GM12878 (cell line): ENCODE data around the gene CBS. TPM values are rescaled to one million over a fixed set of nuclear protein-coding genes. Genes with fewer than 3 reads are reported as not detected.

Experiments used
- ATAC-seq: fragments of 200-7000 bp; cut with Tn5 transposase; 3 replicates; pipeline ENCODE4 v1.9.1; 2020; ENCODE audit warnings: mild to moderate bottlenecking, moderate library complexity
- BruUV-seq: library from RNA; stranded (reverse); fragments of 400-500 nt; replicated peaks from 2 replicates; lab custom pipeline; 2021; lab: Mats Ljungman, UMichigan
- CTCF ChIA-PET: fragments of 300-600 bp; sonication (Branson Sonifier 250); formaldehyde crosslinking; extraction: SDS; loops from one replicate; lab custom pipeline; 2021; ENCODE audit warnings: inconsistent platforms; lab: Yijun Ruan, JAX
- POLR2A ChIA-PET: fragments of 350-600 bp; formaldehyde crosslinking; extraction: SDS; loops from one replicate; lab custom pipeline; 2021; ENCODE audit warnings: inconsistent platforms; lab: Charles Lee
- RAD21 ChIA-PET: fragments of 300-600 bp; sonication (Branson Sonifier 250); formaldehyde crosslinking; loops from one replicate; lab custom pipeline; 2023; ENCODE audit warnings: antibody characterized with exemption; ENCODE audit not compliant: unreplicated experiment; lab: Charles Lee
- SMC1A ChIA-PET: fragments of 300-600 bp; sonication (Branson Sonifier 250); formaldehyde crosslinking; loops from one replicate; lab custom pipeline; 2023; ENCODE audit not compliant: unreplicated experiment, uncharacterized antibody; lab: Charles Lee
- DNase-seq: peaks from one replicate; pipeline ENCODE4 v3.0.0-alpha.2; 2011; ENCODE audit warnings: low read depth, low spot score
- FAIRE-seq: peaks from 3 replicates; lab custom pipeline; 2011; peaks lifted over from hg19 to GRCh38; lab: Jason Lieb, UNC
- H2AFZ ChIP-seq: 2 replicates; pipeline ENCODE4 v1.6.0; 2011; ENCODE audit warnings: low read depth, low read length, control low read depth; ENCODE audit not compliant: control insufficient read depth
- H3K27ac ChIP-seq: 2 replicates; pipeline ENCODE4 v1.5.1; 2011; ENCODE audit warnings: control low read depth; ENCODE audit not compliant: control insufficient read depth, insufficient read depth
- H3K27me3 ChIP-seq, 2 experiments: replicated peaks in 1 of 2; 2 replicates each; pipeline versions ENCODE4 v1.6.0 to v1.6.1; 2011; ENCODE audit warnings: low read length in 1 of 2; ENCODE audit not compliant: control insufficient read depth in 2 of 2, insufficient read depth in 2 of 2
- H3K36me3 ChIP-seq, 2 experiments: 2 replicates each; pipeline ENCODE4 v1.5.1; 2011; ENCODE audit warnings: low read length in 1 of 2; ENCODE audit not compliant: control insufficient read depth in 2 of 2, insufficient read depth in 2 of 2
- H3K4me1 ChIP-seq: 2 replicates; pipeline ENCODE4 v1.6.1; 2011; ENCODE audit warnings: mild to moderate bottlenecking, low read length, moderate library complexity, mixed read lengths; ENCODE audit not compliant: control insufficient read depth, insufficient read depth
- H3K4me2 ChIP-seq: 2 replicates; pipeline ENCODE4 v1.6.0; 2011; ENCODE audit warnings: control low read depth; ENCODE audit not compliant: control insufficient read depth, insufficient read depth
- H3K4me3 ChIP-seq: fragments of 200-600 bp; sonication (generic); 2 replicates; pipeline ENCODE4 v1.5.1; 2016
- H3K79me2 ChIP-seq: 2 replicates; pipeline ENCODE4 v1.6.0; 2011; ENCODE audit warnings: low read length; ENCODE audit not compliant: control insufficient read depth, insufficient read depth
- H3K9ac ChIP-seq: 2 replicates; pipeline ENCODE4 v1.8.0; 2011; ENCODE audit warnings: low read length, control low read depth, mixed read lengths; ENCODE audit not compliant: control insufficient read depth, insufficient read depth
- H3K9me3 ChIP-seq: replicated peaks from 3 replicates; pipeline ENCODE4 v1.5.1; 2011; ENCODE audit warnings: mild to moderate bottlenecking, low read length; ENCODE audit not compliant: control insufficient read depth, insufficient read depth
- H4K20me1 ChIP-seq: 2 replicates; pipeline ENCODE4 v1.6.0; 2011; ENCODE audit not compliant: control insufficient read depth, insufficient read depth
- CHD1 ChIP-seq: IDR thresholded peaks from 2 replicates; pipeline ENCODE4 v1.6.1; 2012; ENCODE audit warnings: low read depth, low read length, improper control_type of control experiment
- FOXK2 ChIP-seq: fragments of 450-650 bp; IDR thresholded peaks from 2 replicates; pipeline ENCODE4 v1.6.1; 2017; ENCODE audit warnings: mild to moderate bottlenecking, moderate library complexity
- HDGF ChIP-seq: fragments of 450-650 bp; IDR thresholded peaks from 2 replicates; pipeline ENCODE4 v1.6.1; 2016; ENCODE audit warnings: antibody characterized with exemption
- IKZF1 ChIP-seq: fragments of 450-650 bp; conservative IDR thresholded peaks from 2 replicates; pipeline ENCODE4 v1.6.1; 2017; ENCODE audit warnings: antibody characterized with exemption, mild to moderate bottlenecking
- KAT2A ChIP-seq: conservative IDR thresholded peaks from 2 replicates; pipeline ENCODE4 v1.6.1; 2011; ENCODE audit warnings: low read depth, low read length; ENCODE audit not compliant: control insufficient read depth
- LARP7 ChIP-seq: fragments of 450-650 bp; IDR thresholded peaks from 2 replicates; pipeline ENCODE4 v1.6.1; 2017; ENCODE audit warnings: mild to moderate bottlenecking
- MEF2B ChIP-seq: fragments of 450-650 bp; IDR thresholded peaks from 2 replicates; pipeline ENCODE4 v1.6.1; 2018; ENCODE audit warnings: mild to moderate bottlenecking, moderate library complexity; ENCODE audit not compliant: partially characterized antibody, poor library complexity, severe bottlenecking
- MYC ChIP-seq: IDR thresholded peaks from 2 replicates; pipeline ENCODE4 v1.6.1; 2011; ENCODE audit warnings: mild to moderate bottlenecking, low read length, moderate library complexity, inconsistent platforms; ENCODE audit not compliant: insufficient read depth, insufficient replicate concordance, insufficient read length, severe bottlenecking
- NRF1 ChIP-seq: conservative IDR thresholded peaks from 2 replicates; pipeline ENCODE4 v1.6.1; 2011; ENCODE audit warnings: mild to moderate bottlenecking, low read depth, low read length, improper control_type of control experiment
- SMARCA5 ChIP-seq: fragments of 450-650 bp; IDR thresholded peaks from 2 replicates; pipeline ENCODE4 v1.6.1; 2017; ENCODE audit warnings: mild to moderate bottlenecking
- SPI1 ChIP-seq: IDR thresholded peaks from 2 replicates; pipeline ENCODE4 v1.6.1; 2011; ENCODE audit warnings: low read depth, mild to moderate bottlenecking, low read length, moderate library complexity, borderline replicate concordance; ENCODE audit not compliant: insufficient read depth
- SREBF1 ChIP-seq: IDR thresholded peaks from 2 replicates; pipeline ENCODE4 v1.6.1; 2012; ENCODE audit warnings: mild to moderate bottlenecking, low read length
- SRF ChIP-seq, 2 experiments: IDR thresholded peaks; 2 replicates each; pipeline ENCODE4 v1.6.1; 2011; ENCODE audit warnings: low read depth in 2 of 2, low read length in 2 of 2, mild to moderate bottlenecking in 1 of 2, moderate library complexity in 1 of 2
- TBL1XR1 ChIP-seq: IDR thresholded peaks from 2 replicates; pipeline ENCODE4 v1.6.1; 2012; ENCODE audit warnings: low read depth, low read length, improper control_type of control experiment
- ZBTB11 ChIP-seq: fragments of 450-650 bp; formaldehyde crosslinking; IDR thresholded peaks from 2 replicates; pipeline ENCODE4 v1.5.0; 2022; ENCODE audit warnings: mild to moderate bottlenecking, missing genetic modification characterization
- ZNF207 ChIP-seq: fragments of 450-650 bp; IDR thresholded peaks from 2 replicates; pipeline ENCODE4 v1.6.1; 2014; ENCODE audit warnings: antibody characterized with exemption, mild to moderate bottlenecking, borderline replicate concordance
- WGBS: methylation state at CpG from one replicate; pipeline ENCODE4 v1.1.6; 2016; ENCODE audit warnings: low lambda C conversion rate; ENCODE audit not compliant: insufficient replicate concordance, insufficient coverage; ENCODE audit errors: missing lambda C conversion rate; 5-methylcytosine and 5-hydroxymethylcytosine counted together
- in situ Hi-C: fragments of 300-500 bp; cut with MboI; formaldehyde crosslinking; loops from 9 replicates; pipeline ENCODE4 v1.14.3; 2018; ENCODE audit warnings: mixed read lengths
- intact Hi-C: fragments of 100-400 bp; cut with micrococcal nuclease; formaldehyde crosslinking; loops from one replicate; pipeline ENCODE4 v1.14.2; 2022; ENCODE audit not compliant: unreplicated experiment
- polyA plus RNA-seq, 11 experiments: library from polyadenylated mRNA; depleted of rRNA in 4 of 11; unstranded in 6 of 11; stranded (reverse) in 5 of 11; fragments of >200 nt; fragmentation: Nextera tagmentation in 4 of 11; fragmentation: Illumina TruSeq in 1 of 11; extraction: Ambion mirVana in 4 of 11; extraction: Trizol in 1 of 11; gene quantifications; 1 replicate in 1 of 11; 2 replicates in 10 of 11; pipeline versions ENCODE4 v1.2.1 to v1.2.3, GENCODE V29; 2011 to 2016; ENCODE audit warnings: inconsistent platforms in 2 of 11, missing spikeins in 2 of 11, low read depth in 1 of 11
- total RNA-seq, 4 experiments: library from RNA; depleted of rRNA in 3 of 4; stranded (reverse); fragments of >200 nt in 3 of 4; fragmentation: Illumina TruSeq in 1 of 4; extraction: Trizol in 1 of 4; gene quantifications; 2 replicates each; pipeline versions ENCODE4 v1.2.1 to v1.2.3, GENCODE V29; 2013 to 2021
- TF ChIP-seq, protein P1 (sequence below): IDR thresholded peaks from 2 replicates; pipeline ENCODE4 v1.6.1; 2011; ENCODE audit warnings: borderline replicate concordance, low read depth, mild to moderate bottlenecking, moderate library complexity, low read length; ENCODE audit not compliant: insufficient read depth, poor library complexity, severe bottlenecking

Gene CBS
- total and polyA plus RNA-seq, 10 of the 15 experiments (the other 5 are each of a cell fraction or from before 2014, with no cell fraction given) = 0.10 to 4.4 (median 2.0) TPM

DNA sequence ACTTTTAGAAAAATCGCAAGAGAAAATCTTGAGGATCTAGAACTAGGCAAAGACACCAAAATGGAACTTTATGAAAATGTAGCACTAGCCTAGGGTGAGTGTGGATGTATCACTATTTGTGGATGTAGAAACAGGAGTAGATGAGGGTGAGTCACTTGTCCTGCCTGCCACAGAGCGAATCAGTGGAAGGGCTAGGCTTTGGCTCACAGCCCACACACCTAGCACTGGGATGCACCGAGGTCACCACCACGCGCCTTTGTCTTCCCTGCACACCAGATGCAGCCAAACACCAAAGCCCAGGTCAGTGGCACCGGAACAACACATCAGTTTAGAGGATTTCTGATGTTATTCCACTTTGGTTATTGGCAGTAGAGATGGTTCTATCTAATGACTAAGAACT is 63.0 kb downstream of the CBS start:
- TF ChIP-seq SREBF1 (no peak), LARP7 (no peak), KAT2A (no peak), NRF1 (no peak), TBL1XR1 (no peak), HDGF (no peak), ZBTB11 (CRISPR knock-in tag) (no peak), CHD1 (no peak), SMARCA5 (no peak), FOXK2 (no peak), SRF (IDR thresholded peaks at IDR 0.05; ENCODE audit: low read depth in 2 of 2, low read length in 2 of 2) (no peak), IKZF1 (no peak), MYC (no peak), SPI1 (no peak), ZNF207 (no peak), MEF2B (no peak)
- TF ChIP-seq, protein P1, sequence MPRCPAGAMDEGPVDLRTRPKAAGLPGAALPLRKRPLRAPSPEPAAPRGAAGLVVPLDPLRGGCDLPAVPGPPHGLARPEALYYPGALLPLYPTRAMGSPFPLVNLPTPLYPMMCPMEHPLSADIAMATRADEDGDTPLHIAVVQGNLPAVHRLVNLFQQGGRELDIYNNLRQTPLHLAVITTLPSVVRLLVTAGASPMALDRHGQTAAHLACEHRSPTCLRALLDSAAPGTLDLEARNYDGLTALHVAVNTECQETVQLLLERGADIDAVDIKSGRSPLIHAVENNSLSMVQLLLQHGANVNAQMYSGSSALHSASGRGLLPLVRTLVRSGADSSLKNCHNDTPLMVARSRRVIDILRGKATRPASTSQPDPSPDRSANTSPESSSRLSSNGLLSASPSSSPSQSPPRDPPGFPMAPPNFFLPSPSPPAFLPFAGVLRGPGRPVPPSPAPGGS = no peak
- Histone ChIP-seq H3K79me2 (no peaks in the 10 kb centered on the region), H4K20me1 (no peaks in the 10 kb centered on the region), H3K4me2 (no peak overlapping the region), H3K36me3 (peaks cover 4 to 11% of the 10 kb centered on the region in 2 experiments; a peak in 3 of 4 replicates), H3K4me3 (no peak overlapping the region), H3K27me3 (no peaks in the 10 kb centered on the region), H2AFZ (no peak overlapping the region), H3K9me3 (no peaks in the 10 kb centered on the region), H3K9ac (no peak overlapping the region), H3K4me1 (peaks cover 7% of the 10 kb centered on the region), H3K27ac (no peak overlapping the region)
- intact Hi-C loops = no loop called here
- ChIA-PET RAD21 (no interaction called here), CTCF (no interaction called here), SMC1A (no interaction called here), POLR2A (no interaction called here)
- DNase-seq (no peak), ATAC-seq (no peak), FAIRE-seq (no peak)
- BruUV-seq = no TSS peak
- 98% methylated on average over 6 of the region's 6 CpGs for WGBS
- in situ Hi-C loops = no loop called here
